Osteoblast (primary cell): ENCODE data around the gene EGF. TPM values are rescaled to one million over a fixed set of nuclear protein-coding genes. Genes with fewer than 3 reads are reported as not detected.

ENCODE experiments used
- DNase-seq: peaks from one replicate; pipeline ENCODE4 v3.0.0; 2011; ENCODE audit warnings: low spot score, mixed read lengths; ENCODE audit not compliant: insufficient read length; ENCODE audit errors: missing footprints
- H2AFZ ChIP-seq: 2 replicates; pipeline ENCODE4 v1.6.0; 2011; ENCODE audit warnings: mild to moderate bottlenecking, low read length
- H3K27ac ChIP-seq: 2 replicates; pipeline ENCODE4 v1.5.1; 2011; ENCODE audit warnings: mild to moderate bottlenecking, low read depth, low read length, moderate library complexity
- H3K27me3 ChIP-seq: 2 replicates; pipeline ENCODE4 v1.6.0; 2012; ENCODE audit warnings: mild to moderate bottlenecking, control low read depth, inconsistent platforms, low read length, moderate library complexity; ENCODE audit not compliant: insufficient read depth
- H3K36me3 ChIP-seq: 2 replicates; pipeline ENCODE4 v1.5.1; 2011; ENCODE audit warnings: mild to moderate bottlenecking, low read length, control low read depth, moderate library complexity; ENCODE audit not compliant: insufficient read depth
- H3K4me1 ChIP-seq: 2 replicates; pipeline ENCODE4 v1.5.1; 2011; ENCODE audit warnings: mild to moderate bottlenecking, low read length, control low read depth, moderate library complexity; ENCODE audit not compliant: insufficient read depth
- H3K4me2 ChIP-seq: 2 replicates; pipeline ENCODE4 v1.6.0; 2011; ENCODE audit warnings: mild to moderate bottlenecking, low read length; ENCODE audit not compliant: insufficient read depth
- H3K4me3 ChIP-seq: fragments of 200-600 bp; sonication (generic); 3 replicates; pipeline ENCODE4 v1.5.1; 2012; ENCODE audit warnings: mild to moderate bottlenecking, low read length, inconsistent platforms; ENCODE audit not compliant: insufficient read depth
- H3K79me2 ChIP-seq: 2 replicates; pipeline ENCODE4 v1.6.0; 2012; ENCODE audit warnings: mild to moderate bottlenecking, low read length, control low read depth, inconsistent platforms; ENCODE audit not compliant: insufficient read depth
- H3K9me3 ChIP-seq: 2 replicates; pipeline ENCODE4 v1.5.1; 2011; ENCODE audit warnings: low read depth, low read length, control low read depth
- H4K20me1 ChIP-seq: 2 replicates; pipeline ENCODE4 v1.6.0; 2012; ENCODE audit warnings: mild to moderate bottlenecking, low read length, control low read depth; ENCODE audit not compliant: insufficient read depth
- total RNA-seq: library from RNA; depleted of rRNA; stranded (reverse); fragments of >200 nt; gene quantifications from 2 replicates; pipeline ENCODE4 v1.2.3, GENCODE V29; 2012
- TF ChIP-seq, protein P1 (sequence below): IDR thresholded peaks from 2 replicates; pipeline ENCODE4 v1.5.1; 2011; ENCODE audit warnings: mild to moderate bottlenecking, low read depth, low read length, moderate library complexity; ENCODE audit errors: extremely low read depth

Gene EGF
- total RNA-seq, 1 donor = 0.36 TPM

DNA sequence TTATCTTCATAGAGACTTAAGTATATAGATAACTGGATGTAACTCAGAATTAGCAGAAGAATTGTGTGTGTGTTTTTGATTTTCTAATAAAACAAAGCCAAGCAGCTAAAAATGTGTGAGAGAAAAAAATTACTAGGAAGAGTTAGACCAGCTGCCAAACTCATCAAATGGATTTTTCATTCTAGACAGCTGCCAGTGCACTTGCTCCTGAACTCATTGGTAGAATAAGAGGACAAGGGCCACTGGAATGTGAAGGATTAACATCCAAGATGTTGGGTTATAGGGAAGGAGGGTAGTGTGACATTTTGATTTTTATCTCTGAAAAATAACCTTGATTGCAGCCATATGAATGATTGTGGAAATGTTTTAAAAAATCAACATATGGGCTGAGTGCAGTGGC lies 49.7 kb downstream of the EGF start:
- Histone ChIP-seq H3K27ac (no peak overlapping the region), H3K9me3 (no peaks in the 10 kb centered on the region), H3K36me3 (no peaks in the 10 kb centered on the region), H3K4me1 (no peaks in the 10 kb centered on the region), H3K79me2 (no peaks in the 10 kb centered on the region), H4K20me1 (no peaks in the 10 kb centered on the region), H3K4me2 (no peak overlapping the region), H3K4me3 (no peak overlapping the region), H2AFZ (no peak overlapping the region), H3K27me3 (peaks cover 9% of the 10 kb centered on the region)
- TF ChIP-seq, protein P1, sequence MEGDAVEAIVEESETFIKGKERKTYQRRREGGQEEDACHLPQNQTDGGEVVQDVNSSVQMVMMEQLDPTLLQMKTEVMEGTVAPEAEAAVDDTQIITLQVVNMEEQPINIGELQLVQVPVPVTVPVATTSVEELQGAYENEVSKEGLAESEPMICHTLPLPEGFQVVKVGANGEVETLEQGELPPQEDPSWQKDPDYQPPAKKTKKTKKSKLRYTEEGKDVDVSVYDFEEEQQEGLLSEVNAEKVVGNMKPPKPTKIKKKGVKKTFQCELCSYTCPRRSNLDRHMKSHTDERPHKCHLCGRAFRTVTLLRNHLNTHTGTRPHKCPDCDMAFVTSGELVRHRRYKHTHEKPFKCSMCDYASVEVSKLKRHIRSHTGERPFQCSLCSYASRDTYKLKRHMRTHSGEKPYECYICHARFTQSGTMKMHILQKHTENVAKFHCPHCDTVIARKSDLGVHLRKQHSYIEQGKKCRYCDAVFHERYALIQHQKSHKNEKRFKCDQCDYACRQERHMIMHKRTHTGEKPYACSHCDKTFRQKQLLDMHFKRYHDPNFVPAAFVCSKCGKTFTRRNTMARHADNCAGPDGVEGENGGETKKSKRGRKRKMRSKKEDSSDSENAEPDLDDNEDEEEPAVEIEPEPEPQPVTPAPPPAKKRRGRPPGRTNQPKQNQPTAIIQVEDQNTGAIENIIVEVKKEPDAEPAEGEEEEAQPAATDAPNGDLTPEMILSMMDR = no peak
- no peak for DNase-seq

DNA sequence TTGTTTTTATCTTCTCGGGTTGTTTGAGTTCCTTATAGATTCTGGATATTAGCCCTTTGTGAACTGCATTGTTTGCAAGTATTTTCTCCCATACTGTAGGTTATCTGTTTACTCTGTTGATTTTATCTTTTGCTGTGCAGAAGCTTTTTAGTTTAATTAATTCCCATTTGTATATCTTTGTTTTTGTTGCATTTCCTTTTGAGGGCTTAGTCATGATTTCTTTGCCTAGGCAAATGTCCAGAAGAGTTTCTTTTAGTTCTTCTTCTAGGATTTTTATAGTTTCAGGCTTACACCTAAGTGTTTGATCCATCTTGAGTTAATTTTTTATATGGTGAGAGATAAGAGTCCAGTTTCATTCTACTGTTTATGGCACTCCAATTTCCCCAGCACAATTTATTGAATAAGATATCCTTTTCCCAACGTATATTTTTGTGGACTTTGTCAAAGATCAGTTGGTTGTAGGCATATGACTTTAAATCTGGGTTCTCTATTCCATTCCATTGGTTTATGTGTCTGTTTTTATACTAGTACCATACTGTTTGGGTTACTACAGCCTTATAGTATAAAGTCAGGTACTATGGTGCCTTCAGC lies 54.3 kb downstream of the EGF start:
- no peak for DNase-seq
- H3K36me3 ChIP-seq = no peaks in the 10 kb centered on the region
- TF ChIP-seq, protein P1 = no peak
- no peak overlapping the region for H3K4me3 ChIP-seq
- H2AFZ ChIP-seq = no peak overlapping the region
- H3K27me3 ChIP-seq = peaks cover 12% of the 10 kb centered on the region
- H3K79me2 ChIP-seq = no peaks in the 10 kb centered on the region
- no peaks in the 10 kb centered on the region for H3K4me1 ChIP-seq
- H3K9me3 ChIP-seq = no peaks in the 10 kb centered on the region
- H3K27ac ChIP-seq = no peak overlapping the region
- H3K4me2 ChIP-seq = no peak overlapping the region
- no peaks in the 10 kb centered on the region for H4K20me1 ChIP-seq

DNA sequence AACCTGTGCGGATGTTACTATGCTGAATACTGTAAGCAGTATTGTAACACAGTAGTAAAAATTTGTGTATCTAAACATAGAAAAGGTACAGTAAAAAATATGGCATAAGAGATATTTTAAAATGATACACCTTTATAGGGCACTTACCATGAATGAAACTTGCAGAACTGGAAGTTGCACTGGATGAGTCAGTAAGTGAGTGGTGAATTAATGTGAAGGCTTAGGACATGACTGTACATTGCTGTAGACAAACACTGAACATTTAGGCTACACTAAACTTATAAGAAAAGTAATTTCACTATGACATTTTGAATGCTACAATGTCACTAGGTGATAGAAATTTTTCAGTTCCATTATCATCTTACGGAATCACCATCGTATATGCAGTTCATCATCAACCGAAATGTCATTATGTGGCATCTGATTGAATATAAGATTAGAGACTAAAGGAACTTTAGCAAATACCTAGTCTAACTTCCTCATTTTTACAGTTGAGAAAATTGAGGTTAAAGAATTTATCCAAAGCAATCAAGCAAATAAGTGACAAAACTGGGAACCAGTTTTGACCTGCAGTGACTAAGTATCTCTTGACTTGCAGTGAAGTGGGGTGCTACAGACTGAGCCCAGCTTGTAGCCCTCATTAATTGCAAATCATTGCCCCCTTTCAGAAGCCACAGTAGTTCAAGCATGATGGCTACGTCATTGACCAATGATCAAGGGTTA lies 55.3 kb downstream of the EGF start:
- TF ChIP-seq, protein P1 = no peak
- Histone ChIP-seq H3K79me2 (no peaks in the 10 kb centered on the region), H3K4me1 (no peaks in the 10 kb centered on the region), H3K27me3 (peaks cover 11% of the 10 kb centered on the region), H3K4me3 (no peak overlapping the region), H4K20me1 (no peaks in the 10 kb centered on the region), H2AFZ (no peak overlapping the region), H3K36me3 (no peaks in the 10 kb centered on the region), H3K27ac (no peak overlapping the region), H3K4me2 (no peak overlapping the region), H3K9me3 (no peaks in the 10 kb centered on the region)
- DNase-seq = no peak

DNA sequence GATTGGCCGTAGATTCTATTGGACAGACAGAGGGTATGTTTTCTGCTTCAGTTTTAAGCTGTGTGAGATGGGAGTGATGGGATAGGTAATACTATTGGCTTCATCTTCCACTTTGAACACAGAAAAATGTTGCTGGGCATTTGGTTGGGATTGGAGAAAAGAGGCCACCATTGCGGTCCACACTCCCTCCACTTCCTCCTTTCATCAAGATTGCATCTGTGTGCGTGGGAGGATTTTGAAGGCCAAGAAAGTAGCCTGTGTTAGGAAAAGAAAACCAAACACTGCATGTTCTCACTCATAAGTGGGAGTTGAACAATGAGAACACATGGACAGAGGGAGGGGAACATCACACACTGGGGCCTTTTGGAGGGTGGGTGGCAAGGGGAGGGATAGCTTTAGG lies 56.4 kb downstream of the EGF start:
- H3K9me3 ChIP-seq = no peaks in the 10 kb centered on the region
- no peaks in the 10 kb centered on the region for H3K4me1 ChIP-seq
- TF ChIP-seq, protein P1 = no peak
- H3K27ac ChIP-seq = no peak overlapping the region
- no peaks in the 10 kb centered on the region for H3K36me3 ChIP-seq
- no peaks in the 10 kb centered on the region for H4K20me1 ChIP-seq
- no peak overlapping the region for H3K4me3 ChIP-seq
- no peak overlapping the region for H3K4me2 ChIP-seq
- DNase-seq = no peak
- H3K79me2 ChIP-seq = no peaks in the 10 kb centered on the region
- peaks cover 13% of the 10 kb centered on the region for H3K27me3 ChIP-seq
- H2AFZ ChIP-seq = no peak overlapping the region
